CD4-positive, alpha-beta T cell treated with Interferon alpha-2 for 1 hour (primary cell): ENCODE results near the gene ERAS.
A peak's percentile ranks its signal among the peaks of the same experiment; 100 is the strongest.
"Not testable (repeated sequence)": the region's sequence is repeated elsewhere in the genome, so short reads cannot be mapped to it uniquely, and the experiment has no call there.

Source experiments
- DNase-seq, 2 donors: peaks; one replicate each; pipeline ENCODE4 v3.0.0-alpha.2; 2020 to 2022

The ERAS gene

GRCh38 chrX:48800574-48801279 is 25.6 kb upstream of the ERAS start:
- DNase-seq: no peak

GRCh38 chrX:48801280-48802088 is 24.8 kb upstream of the ERAS start, which contains the start of gene HDAC6:
HDAC6 (plus strand) TSS chrX:48802067; CDS start chrX:48802693, 626 bp downstream.
- peak; percentile 98 for DNase-seq

GRCh38 chrX:48802089-48802904 is 24.0 kb upstream of the ERAS start:
- DNase-seq: peak; percentile 76 to 77

- DNase-seq: no peak
Observed at GRCh38 chrX:48802905-48803200, 23.5 kb upstream of the ERAS start.

GRCh38 chrX:48806081-48806480 is 20.2 kb upstream of the ERAS start:
- DNase-seq: no peak

GRCh38 chrX:48813644-48814043 is 12.7 kb upstream of the ERAS start:
- DNase-seq: no peak

- no peak for DNase-seq
Observed at GRCh38 chrX:48814722-48815121, 11.6 kb upstream of the ERAS start.

- no peak for DNase-seq
Observed at GRCh38 chrX:48815266-48815665, 11.0 kb upstream of the ERAS start.

DNA sequence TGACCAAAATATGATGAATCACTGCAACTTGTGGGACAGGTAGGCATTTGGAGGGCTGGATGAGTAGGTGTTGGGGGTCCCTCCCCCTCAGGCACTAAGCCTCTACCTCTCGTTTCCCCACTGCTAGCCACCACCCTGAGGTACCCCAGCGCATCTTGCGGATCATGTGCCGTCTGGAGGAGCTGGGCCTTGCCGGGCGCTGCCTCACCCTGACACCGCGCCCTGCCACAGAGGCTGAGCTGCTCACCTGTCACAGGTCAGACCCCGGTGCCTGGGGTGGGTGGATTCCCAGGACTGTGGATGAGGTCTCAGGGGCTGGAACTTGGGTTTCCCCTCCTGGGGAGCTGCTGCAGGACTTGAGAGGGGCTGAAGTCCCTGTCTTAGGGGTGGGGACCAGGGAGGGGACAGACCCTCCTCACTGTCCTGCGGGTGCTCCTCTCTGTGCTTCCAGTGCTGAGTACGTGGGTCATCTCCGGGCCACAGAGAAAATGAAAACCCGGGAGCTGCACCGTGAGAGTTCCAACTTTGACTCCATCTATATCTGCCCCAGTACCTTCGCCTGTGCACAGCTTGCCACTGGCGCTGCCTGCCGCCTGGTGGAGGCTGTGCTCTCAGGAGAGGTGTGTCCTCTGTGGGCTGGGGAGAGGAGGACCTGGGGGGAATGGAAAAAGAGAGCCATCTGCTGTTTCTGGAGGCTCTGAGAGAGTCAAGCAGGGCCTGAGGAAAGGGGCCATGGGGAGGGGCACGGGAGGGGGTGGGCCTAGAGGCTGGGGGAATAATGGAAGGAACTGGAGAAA is 10.1 kb upstream of the ERAS start:
- DNase-seq: no peak

DNA sequence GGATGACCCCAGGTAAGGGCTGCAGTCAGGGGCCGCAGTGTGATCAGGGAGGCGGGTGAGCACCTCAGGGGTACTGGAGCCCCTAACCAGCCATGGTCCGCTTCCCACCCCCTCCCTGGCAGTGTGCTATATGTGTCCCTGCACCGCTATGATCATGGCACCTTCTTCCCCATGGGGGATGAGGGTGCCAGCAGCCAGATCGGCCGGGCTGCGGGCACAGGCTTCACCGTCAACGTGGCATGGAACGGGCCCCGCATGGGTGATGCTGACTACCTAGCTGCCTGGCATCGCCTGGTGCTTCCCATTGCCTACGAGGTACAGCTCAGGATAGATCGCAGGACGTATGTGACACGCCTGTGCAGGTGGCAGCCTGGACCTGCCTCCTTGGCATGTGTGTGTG is 8.2 kb upstream of the ERAS start:
- no peak for DNase-seq

GRCh38 chrX:48818866-48819265 is 7.4 kb upstream of the ERAS start:
- no peak for DNase-seq

GRCh38 chrX:48819394-48819793 is 6.9 kb upstream of the ERAS start:
- DNase-seq: not testable (repeated sequence)

DNA sequence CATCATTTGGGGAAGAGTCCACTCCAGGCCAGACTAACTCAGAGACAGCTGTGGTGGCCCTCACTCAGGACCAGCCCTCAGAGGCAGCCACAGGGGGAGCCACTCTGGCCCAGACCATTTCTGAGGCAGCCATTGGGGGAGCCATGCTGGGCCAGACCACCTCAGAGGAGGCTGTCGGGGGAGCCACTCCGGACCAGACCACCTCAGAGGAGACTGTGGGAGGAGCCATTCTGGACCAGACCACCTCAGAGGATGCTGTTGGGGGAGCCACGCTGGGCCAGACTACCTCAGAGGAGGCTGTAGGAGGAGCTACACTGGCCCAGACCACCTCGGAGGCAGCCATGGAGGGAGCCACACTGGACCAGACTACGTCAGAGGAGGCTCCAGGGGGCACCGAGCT is 3.3 kb upstream of the ERAS start:
- DNase-seq: no peak

GRCh38 chrX:48824066-48824465 is 2.2 kb upstream of the ERAS start:
- DNase-seq: no peak

DNA sequence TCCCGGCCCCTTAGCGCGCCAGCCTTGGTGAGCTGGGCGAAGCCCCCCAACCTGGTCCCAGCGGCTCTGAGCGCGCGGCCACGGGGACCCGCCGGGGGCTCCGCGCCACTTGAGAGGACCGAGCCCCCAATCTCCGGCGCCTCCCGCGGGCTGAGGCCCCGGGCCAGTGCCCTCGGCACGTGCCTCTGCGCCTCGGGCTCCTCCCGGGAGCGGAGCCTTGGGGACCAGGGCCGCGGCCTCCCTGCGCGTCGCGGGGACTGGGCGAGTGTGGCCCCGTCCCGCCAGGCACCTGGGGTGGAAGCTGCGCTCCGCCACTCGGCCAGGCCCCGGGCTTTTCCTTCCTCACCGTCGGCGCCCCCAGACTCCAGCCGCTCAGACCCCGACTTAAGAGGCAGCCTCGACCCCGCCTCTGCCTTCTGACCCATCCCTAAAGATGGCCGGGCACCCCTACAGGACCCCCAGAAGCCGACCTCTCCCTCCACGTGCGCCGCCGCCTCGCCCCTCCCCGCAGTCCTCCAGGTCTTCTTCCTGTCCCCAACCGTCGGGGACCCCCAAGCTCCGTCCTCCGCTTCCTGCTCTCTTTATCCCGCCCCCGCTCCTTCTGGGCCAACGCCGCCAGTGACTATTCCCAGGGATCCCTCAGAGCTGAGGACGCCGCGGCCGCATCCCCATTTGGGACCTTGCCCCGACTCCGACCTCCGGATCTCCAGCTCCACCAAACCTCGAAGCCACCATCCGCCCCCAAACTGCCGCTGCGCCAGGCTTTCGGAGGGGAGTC is 752 bp downstream of the ERAS start:
- DNase-seq: no peak

DNA sequence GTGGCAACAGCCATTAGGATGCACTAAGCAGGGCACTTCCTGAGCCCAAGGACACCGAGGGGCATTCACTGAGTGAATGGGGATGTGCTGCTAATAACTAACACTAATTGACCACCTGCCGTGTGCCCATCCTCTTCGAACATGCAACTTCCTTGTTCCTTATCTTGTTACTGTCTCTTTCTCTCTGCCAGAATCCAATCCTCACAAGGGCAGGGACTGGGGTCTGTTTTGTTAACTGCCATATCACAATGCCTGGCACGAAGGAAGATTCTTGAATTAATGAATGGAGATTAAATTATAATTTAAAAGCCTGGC is 1.3 kb downstream of the ERAS start:
- no peak for DNase-seq

DNA sequence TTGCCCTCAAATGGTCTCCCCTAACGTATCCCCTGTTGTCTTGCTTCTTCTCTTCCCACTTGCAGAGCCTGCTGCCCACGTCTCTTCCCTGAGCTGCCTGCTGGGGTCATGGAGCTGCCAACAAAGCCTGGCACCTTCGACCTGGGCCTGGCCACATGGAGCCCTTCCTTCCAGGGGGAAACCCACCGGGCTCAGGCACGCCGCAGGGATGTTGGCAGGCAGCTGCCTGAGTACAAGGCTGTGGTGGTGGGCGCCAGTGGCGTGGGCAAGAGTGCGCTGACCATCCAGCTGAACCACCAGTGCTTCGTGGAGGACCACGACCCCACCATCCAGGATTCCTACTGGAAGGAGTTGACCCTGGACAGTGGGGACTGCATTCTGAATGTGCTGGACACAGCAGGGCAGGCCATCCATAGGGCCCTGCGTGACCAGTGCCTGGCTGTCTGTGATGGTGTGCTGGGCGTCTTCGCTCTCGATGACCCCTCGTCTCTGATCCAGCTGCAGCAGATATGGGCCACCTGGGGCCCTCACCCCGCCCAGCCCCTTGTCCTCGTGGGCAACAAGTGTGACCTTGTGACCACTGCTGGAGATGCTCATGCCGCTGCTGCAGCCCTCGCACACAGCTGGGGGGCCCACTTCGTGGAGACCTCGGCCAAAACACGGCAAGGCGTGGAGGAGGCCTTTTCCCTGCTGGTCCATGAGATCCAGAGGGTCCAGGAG is 2.9 kb downstream of the ERAS start:
- no peak for DNase-seq

- DNase-seq: no peak
Observed at GRCh38 chrX:48831136-48831908, 5.0 kb downstream of the ERAS start.

- DNase-seq: no peak
Observed at GRCh38 chrX:48831909-48832291, 5.6 kb downstream of the ERAS start.

DNA sequence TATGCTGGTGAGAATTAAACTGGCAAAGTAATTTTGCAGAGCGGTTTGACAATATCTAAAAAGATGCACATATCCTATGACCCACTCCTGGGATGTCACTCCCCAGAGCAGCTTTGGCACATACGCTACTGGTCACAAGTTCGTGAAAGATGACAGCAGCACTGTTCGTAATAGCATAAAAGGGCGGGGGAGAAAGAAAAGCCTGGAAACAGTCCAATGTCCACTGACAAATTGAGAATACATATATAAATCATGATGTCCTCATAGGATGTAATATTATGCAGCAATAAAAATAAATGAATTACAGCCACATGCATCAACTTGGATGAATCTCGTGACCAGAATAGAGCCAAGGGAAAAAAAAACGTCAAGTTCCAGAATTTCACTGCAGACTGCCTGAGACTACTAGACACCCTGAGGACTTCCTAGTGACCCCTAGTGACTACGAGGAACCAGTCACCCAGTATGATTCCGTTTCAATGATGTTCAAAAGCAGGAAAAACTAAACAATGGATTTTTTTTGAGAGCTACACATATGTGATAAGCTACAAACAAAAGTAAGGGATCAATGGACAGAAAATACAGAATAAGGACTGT is 7.3 kb downstream of the ERAS start:
- no peak for DNase-seq

- DNase-seq: no peak
Observed at GRCh38 chrX:48834383-48834709, 8.0 kb downstream of the ERAS start.
